ENCODE results near the gene ACVR1.
A peak's percentile ranks its signal among the peaks of the same experiment; 100 is the strongest.
"Not testable (repeated sequence)": the region's sequence is repeated elsewhere in the genome, so short reads cannot be mapped to it uniquely, and the experiment has no call there.

Gene ACVR1

DNA sequence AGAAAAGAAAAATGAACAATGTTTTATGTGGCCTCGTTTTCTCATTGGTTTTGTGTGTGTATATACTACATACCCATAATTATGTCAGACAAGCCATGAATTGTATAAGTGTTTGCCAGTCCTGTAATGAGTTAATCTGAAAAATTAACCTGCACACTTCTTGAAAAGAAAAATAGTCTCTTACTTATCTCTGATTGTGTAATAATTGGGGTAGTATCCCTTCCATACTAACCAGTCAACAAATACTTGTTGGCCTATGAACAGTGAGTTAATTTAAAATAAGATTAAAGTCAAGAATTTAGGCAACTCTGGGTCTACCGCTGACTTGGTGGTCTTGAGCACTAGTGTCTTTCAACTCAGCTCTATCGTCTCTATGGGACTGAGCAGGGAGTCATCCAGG is 48.8 kb downstream of the ACVR1 start:
- DNase-seq (ENCODE audit: low read depth), result no peak

- DNase-seq (ENCODE audit: low read depth), result not testable (repeated sequence)
These were observed 49.5 kb downstream of the ACVR1 start for GRCh38 chr2:157826644-157827043.

DNA sequence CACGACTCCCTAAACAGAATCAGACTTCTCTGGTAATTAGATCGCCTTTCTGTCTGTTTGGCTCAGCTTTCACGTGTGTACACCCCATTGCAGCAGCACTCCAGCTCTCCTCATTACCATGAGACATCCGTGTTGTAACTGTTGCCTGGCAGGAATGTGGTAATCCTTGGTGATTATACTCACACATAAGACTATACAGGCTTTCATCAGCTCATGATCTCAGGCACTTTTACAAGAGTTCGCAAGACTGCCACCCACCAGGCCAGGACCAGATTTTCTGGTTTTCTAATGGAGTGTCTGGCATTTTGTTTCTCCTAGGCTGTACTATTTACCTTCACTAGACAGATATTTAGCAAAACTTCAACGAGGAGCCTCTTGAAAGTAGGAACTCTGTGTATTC is 50.2 kb downstream of the ACVR1 start:
- peak; percentile 10 for DNase-seq (ENCODE audit: low read depth)

- DNase-seq (ENCODE audit: low read depth), result peak; percentile 31
These were observed 53.1 kb downstream of the ACVR1 start for GRCh38 chr2:157822993-157823392.

GRCh38 chr2:157822533-157822932 is 53.6 kb downstream of the ACVR1 start:
- no peak for DNase-seq (ENCODE audit: low read depth)

DNA sequence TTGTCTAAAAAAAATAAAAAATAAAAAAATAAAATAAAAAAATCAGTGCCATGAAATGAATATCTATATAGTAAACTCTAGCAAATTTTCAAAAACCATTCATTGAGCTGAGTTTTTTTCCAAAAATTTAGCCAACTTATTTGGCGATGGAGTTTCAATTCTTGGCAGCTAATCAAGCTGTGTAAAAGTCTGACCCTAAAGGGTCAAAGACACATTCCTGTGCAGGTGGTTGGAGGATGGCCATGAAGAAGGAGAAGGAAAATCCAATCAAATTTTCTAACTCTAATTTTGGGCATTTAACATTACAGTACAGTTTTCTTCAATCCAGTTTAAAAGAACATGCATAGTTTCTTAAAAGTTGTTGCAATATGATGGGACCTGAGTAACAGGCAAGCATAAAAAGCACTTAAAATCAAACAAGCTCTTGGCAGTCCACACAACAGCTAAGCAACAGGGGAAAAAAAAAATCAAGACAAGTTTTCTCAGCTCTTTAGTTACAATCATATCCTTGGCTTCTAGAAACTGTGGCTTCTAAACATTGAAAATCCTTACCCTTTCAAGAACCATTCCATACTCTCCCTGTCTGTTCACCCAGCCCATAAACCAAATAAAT is 54.5 kb downstream of the ACVR1 start:
- no peak for DNase-seq (ENCODE audit: low read depth)

DNA sequence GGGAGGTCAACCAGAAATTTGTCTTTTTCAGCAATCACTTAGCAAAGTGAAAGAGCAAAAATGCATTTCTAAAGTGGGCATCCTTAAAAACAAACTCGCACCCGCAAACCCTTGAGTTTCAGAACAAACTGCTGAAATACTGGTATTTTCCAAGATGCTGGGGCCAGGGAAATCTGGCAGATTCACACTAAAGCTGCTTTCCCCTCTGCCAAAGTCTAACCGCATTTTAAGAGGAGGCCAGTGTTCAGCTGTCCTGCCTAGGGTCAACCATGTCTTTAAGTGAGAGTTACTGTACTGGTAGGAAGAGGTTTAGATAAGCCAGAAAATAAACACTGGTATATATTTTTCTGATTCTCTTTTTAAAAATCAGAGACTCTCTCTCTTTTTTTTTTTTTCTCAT is 55.9 kb downstream of the ACVR1 start:
- DNase-seq (ENCODE audit: low read depth), result no peak

DNA sequence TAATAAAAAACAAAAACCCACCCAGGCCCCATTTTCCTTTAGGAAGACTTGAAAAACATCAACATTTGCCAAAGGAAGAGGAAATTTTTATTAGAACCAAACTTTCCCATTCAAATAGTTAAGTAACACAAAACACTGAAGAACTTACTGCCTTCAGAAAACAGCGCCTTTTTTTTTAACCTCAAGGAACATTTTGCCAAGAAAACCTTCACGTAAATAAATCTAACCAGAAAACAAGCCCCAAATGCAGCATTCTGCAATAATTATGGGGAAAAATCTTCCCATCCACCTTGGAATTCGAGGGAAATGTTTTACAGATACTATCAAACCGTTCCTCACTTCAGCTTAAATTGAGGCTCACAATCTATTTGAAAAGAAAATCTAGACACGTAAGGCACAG is 56.4 kb downstream of the ACVR1 start:
- DNase-seq (ENCODE audit: low read depth), result no peak

- no peak for DNase-seq (ENCODE audit: low read depth)
These were observed 57.9 kb downstream of the ACVR1 start for GRCh38 chr2:157818227-157818626.

- DNase-seq (ENCODE audit: low read depth), result no peak
These were observed 60.7 kb downstream of the ACVR1 start for GRCh38 chr2:157815421-157815820.

- DNase-seq (ENCODE audit: low read depth), result no peak
These were observed 62.7 kb downstream of the ACVR1 start for GRCh38 chr2:157813467-157813866.

DNA sequence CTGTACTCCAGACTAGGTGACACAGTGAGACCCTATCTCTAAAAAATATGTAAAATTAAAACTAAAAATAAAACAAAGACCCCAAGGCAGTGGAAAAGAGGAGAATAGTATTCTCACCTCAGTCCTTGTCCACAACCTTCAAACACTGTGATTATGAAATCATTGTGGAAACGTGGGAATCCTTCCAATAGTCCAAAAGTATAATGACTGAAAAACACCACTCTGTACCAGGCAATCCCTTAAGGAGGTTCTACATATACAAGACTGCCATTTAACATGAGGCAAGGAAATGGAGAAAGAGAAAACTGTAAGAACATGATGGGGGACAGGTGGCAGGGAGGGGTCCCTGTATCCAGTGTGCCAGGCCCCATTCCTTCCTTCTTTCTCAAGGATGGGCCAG is 66.1 kb downstream of the ACVR1 start:
- no peak for DNase-seq (ENCODE audit: low read depth)

- DNase-seq (ENCODE audit: low read depth), result peak; percentile 32
These were observed 66.9 kb downstream of the ACVR1 start for GRCh38 chr2:157809212-157809611.

GRCh38 chr2:157808421-157808820 is 67.7 kb downstream of the ACVR1 start:
- DNase-seq (ENCODE audit: low read depth), result no peak

DNA sequence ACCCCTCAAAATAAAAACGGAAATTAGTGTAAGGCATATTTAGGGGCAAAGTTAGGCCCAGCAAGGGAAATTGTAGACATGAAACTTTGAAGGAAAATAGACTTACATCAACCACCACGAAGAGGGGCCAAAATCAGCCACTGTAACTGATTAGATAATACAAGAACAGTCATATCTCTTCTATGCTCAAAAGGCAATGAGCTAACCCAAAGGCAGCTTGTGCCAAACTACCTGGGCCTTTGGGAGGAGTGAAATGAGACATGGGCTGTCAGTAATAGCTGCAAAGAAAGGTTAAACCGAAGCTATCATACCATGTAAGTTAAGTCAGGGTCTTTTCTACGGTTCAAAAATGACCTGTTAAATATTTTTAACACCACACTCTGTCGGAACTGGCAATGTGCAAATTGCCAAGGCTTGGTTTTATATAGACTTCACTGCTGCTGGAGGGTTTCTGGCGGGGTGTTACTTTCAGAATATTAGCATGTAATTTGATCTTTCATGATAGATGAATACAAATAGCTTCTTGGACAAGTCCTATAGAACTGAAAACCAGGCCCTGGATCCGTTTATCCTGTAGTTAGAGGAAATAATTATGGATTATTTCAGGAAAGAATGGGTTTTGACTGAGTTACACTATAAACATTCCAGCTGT is 69.6 kb downstream of the ACVR1 start:
- no peak for DNase-seq (ENCODE audit: low read depth)

DNA sequence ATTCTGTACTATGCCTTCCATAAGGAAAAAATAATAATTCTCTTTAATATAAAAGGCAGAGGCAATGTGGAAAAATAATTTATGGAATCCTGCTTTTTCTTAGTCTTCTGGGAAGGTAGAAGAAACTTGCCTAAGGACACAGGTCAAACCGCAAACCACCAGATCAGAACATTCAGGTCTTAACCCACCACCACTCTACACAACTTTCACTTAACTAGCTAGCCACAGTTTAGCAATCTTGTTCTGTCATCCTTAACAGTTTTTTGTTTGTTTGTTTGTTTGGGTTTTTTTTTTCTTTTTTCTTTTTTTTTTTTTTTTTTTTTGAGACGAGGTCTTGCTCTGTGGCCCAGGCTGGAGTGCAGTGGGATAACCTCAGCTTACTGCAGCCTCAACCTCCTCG is 70.6 kb downstream of the ACVR1 start:
- DNase-seq (ENCODE audit: low read depth), result no peak

- DNase-seq (ENCODE audit: low read depth), result no peak
These were observed 71.8 kb downstream of the ACVR1 start for GRCh38 chr2:157804355-157804754.

GRCh38 chr2:157803952-157804351 is 72.2 kb downstream of the ACVR1 start:
- no peak for DNase-seq (ENCODE audit: low read depth)

DNA sequence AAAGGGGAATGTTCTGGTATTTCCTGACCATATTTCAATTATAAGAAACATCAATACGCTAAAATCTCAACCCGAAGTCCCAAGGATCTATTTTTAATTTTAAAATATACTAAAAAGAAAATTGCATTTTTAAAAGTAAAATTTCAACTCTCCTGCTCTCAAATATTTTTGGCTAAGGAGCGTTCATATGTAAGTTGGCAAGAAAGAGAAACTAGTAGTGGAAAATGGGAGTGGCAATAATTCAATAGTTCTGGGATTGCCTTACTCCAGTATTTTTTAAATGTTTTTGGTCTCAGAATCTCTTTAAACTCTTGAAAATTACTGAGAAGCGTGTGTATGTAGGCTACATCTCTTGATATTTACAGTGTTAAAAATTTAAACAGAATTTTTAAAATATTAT is 72.7 kb downstream of the ACVR1 start:
- no peak for DNase-seq (ENCODE audit: low read depth)

- no peak for DNase-seq (ENCODE audit: low read depth)
These were observed 75.2 kb downstream of the ACVR1 start for GRCh38 chr2:157800838-157801495.

DNA sequence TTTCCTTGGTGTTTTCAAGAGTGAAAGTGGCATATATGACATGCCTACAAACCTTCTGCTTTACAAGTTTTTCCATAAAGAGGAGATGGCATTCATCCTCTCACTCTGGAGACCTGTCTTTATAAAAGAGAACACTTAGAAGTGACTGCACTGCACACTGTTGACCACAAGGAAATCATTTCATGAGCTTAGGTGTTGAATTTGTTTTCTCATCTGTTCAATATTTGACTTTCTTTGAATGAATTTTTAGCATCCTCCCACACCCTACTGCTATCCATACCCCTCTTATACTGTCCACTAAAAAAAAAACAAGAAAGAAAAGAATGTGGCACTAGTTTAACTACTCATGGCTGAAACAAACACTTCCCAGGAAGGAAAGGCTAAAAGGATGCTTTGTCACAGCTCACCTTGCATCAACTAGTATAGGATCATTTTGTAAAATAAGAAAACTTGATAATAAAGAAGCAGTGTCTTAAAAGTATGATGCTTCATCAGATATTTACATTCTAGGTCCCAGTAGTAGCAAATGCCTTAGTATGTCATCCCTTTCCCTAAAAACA is 83.0 kb downstream of the ACVR1 start:
- DNase-seq (ENCODE audit: low read depth), result peak; percentile 40

GRCh38 chr2:157792335-157793052 is 83.6 kb downstream of the ACVR1 start:
- DNase-seq (ENCODE audit: low read depth), result peak; percentile 80

GRCh38 chr2:157790780-157791179 is 85.3 kb downstream of the ACVR1 start:
- DNase-seq (ENCODE audit: low read depth), result no peak

Data from ELR (cell line).